Activated CD8-positive, alpha-beta T cell treated with anti-CD3 and anti-CD28 coated beads for 36 hours (primary cell): Measurements from ENCODE around the gene MRPL14. TPM values are rescaled to one million over a fixed set of nuclear protein-coding genes. Genes with fewer than 3 reads are reported as not detected.

ENCODE experiments used
- ATAC-seq: fragments of 200-7000 bp; cut with Tn5 transposase; one replicate; pipeline ENCODE4 v1.10.0; 2021; ENCODE audit warnings: mild to moderate bottlenecking, moderate library complexity
- CTCF ChIA-PET: fragments of 350-600 bp; sonication (Branson Sonifier 250); formaldehyde crosslinking; loops from one replicate; lab custom pipeline; 2021; ENCODE audit warnings: antibody characterized with exemption; lab: Charles Lee
- POLR2A ChIA-PET: fragments of 350-600 bp; sonication (Branson Sonifier 250); formaldehyde crosslinking; loops from one replicate; lab custom pipeline; 2021; ENCODE audit warnings: antibody characterized with exemption; lab: Charles Lee
- DNase-seq: peaks from one replicate; pipeline ENCODE4 v3.0.0-alpha.2; 2020
- H3K27ac Mint-ChIP-seq: one replicate; pipeline ENCODE4 v1.8.0; 2021; ENCODE audit warnings: mild to moderate bottlenecking, mixed read lengths
- H3K27me3 Mint-ChIP-seq: one replicate; pipeline ENCODE4 v1.8.0; 2021; ENCODE audit warnings: mixed read lengths
- H3K36me3 Mint-ChIP-seq: one replicate; pipeline ENCODE4 v1.8.0; 2021; ENCODE audit warnings: low read depth, mixed read lengths
- H3K4me1 Mint-ChIP-seq: one replicate; pipeline ENCODE4 v1.8.0; 2021; ENCODE audit warnings: low read depth, mixed read lengths
- H3K4me3 Mint-ChIP-seq: one replicate; pipeline ENCODE4 v1.8.0; 2021; ENCODE audit warnings: mild to moderate bottlenecking, moderate library complexity, mixed read lengths
- H3K9me3 Mint-ChIP-seq: one replicate; pipeline ENCODE4 v1.8.0; 2021; ENCODE audit warnings: mixed read lengths
- CTCF ChIP-seq: fragments of 200-600 bp; IDR thresholded peaks from one replicate; pipeline ENCODE4 v1.8.0; 2022; ENCODE audit warnings: antibody characterized with exemption, mild to moderate bottlenecking
- intact Hi-C: fragments of 100-400 bp; cut with micrococcal nuclease; formaldehyde crosslinking; loops from one replicate; pipeline ENCODE4 v1.10.0; 2022
- total RNA-seq, 2 experiments: library from RNA; stranded (reverse); gene quantifications; one replicate each; pipeline ENCODE4 v1.2.3, GENCODE V29; 2021

The MRPL14 gene
- total RNA-seq, 2 experiments from 2014 or later: 42.8 to 44.3 TPM

GRCh38 chr6:44108471-44108870 lies 18.8 kb downstream of the MRPL14 start:
- no peaks in the 10 kb centered on the region for H3K9me3 Mint-ChIP-seq
- CTCF ChIA-PET: interaction anchor here (1.4 to 1.7 kb wide), 2 partner anchors 9 to 12 kb away, joined by 5 read pairs; no protein-coding TSS in a partner anchor
- no peaks in the 10 kb centered on the region for H3K4me1 Mint-ChIP-seq
- POLR2A ChIA-PET: interaction anchor here (0.5 to 1.3 kb wide), 2 partner anchors 16 to 138 kb away, joined by 3 read pairs; partner anchors contain the start of gene HSP90AB1
- intact Hi-C loops: loop anchor here (10.0 kb wide), 1 partner anchor 126 kb away; no protein-coding TSS in a partner anchor
- ATAC-seq (no peak), DNase-seq (no peak)
- peaks cover 30% of the 10 kb centered on the region for H3K36me3 Mint-ChIP-seq
- H3K27ac Mint-ChIP-seq: no peak overlapping the region
- no peak for TF ChIP-seq CTCF
- H3K4me3 Mint-ChIP-seq: no peak overlapping the region
- no peaks in the 10 kb centered on the region for H3K27me3 Mint-ChIP-seq

GRCh38 chr6:44107017-44107416 lies 20.2 kb downstream of the MRPL14 start:
- intact Hi-C loops: loop anchor here (10.0 kb wide), 1 partner anchor 128 kb away; no protein-coding TSS in a partner anchor
- H3K36me3 Mint-ChIP-seq: peaks cover 21% of the 10 kb centered on the region
- no peak overlapping the region for H3K27ac Mint-ChIP-seq
- ChIA-PET CTCF (interaction anchor here (0.6 to 1.0 kb wide), 2 partner anchors 32 to 383 kb away, joined by 3 read pairs; no protein-coding TSS in a partner anchor), POLR2A (interaction anchor here (1.3 kb wide), 1 partner anchor 15 kb away, joined by 3 read pairs; no protein-coding TSS in a partner anchor)
- no peak overlapping the region for H3K4me3 Mint-ChIP-seq
- DNase-seq (no peak), ATAC-seq (no peak)
- H3K9me3 Mint-ChIP-seq: no peaks in the 10 kb centered on the region
- no peaks in the 10 kb centered on the region for H3K27me3 Mint-ChIP-seq
- H3K4me1 Mint-ChIP-seq: no peaks in the 10 kb centered on the region
- no peak for TF ChIP-seq CTCF

- intact Hi-C loops: loop anchor here (10.0 kb wide), 1 partner anchor 129 kb away; no protein-coding TSS in a partner anchor
- peaks cover 12% of the 10 kb centered on the region for H3K36me3 Mint-ChIP-seq
- no peaks in the 10 kb centered on the region for H3K27me3 Mint-ChIP-seq
- H3K9me3 Mint-ChIP-seq: no peaks in the 10 kb centered on the region
- no peak overlapping the region for H3K4me3 Mint-ChIP-seq
- H3K4me1 Mint-ChIP-seq: no peaks in the 10 kb centered on the region
- no peak for TF ChIP-seq CTCF
- ATAC-seq (no peak), DNase-seq (no peak)
- ChIA-PET POLR2A (interaction anchor here (0.7 to 1.0 kb wide), 2 partner anchors 63 to 132 kb away, joined by 3 read pairs; no protein-coding TSS in a partner anchor), CTCF (interaction anchor here (0.6 to 1.6 kb wide), 4 partner anchors 31 to 382 kb away, joined by 3 to 4 read pairs (median 3); no protein-coding TSS in a partner anchor)
- no peak overlapping the region for H3K27ac Mint-ChIP-seq
These were observed 21.1 kb downstream of the MRPL14 start for GRCh38 chr6:44105993-44106740.

- POLR2A ChIA-PET: interaction anchor here (0.5 to 2.4 kb wide), 2 partner anchors 11 to 187 kb away, joined by 3 to 7 read pairs; no protein-coding TSS in a partner anchor
- CTCF ChIA-PET: interaction anchor here (1.6 kb wide), 1 partner anchor 30 kb away, joined by 3 read pairs; no protein-coding TSS in a partner anchor
- H3K4me1 Mint-ChIP-seq: no peaks in the 10 kb centered on the region
- intact Hi-C loops: loop anchor here (10.0 kb wide), 1 partner anchor 130 kb away; no protein-coding TSS in a partner anchor
- peaks cover 10% of the 10 kb centered on the region for H3K36me3 Mint-ChIP-seq
- H3K4me3 Mint-ChIP-seq: no peak overlapping the region
- no peak for TF ChIP-seq CTCF
- ATAC-seq (no peak), DNase-seq (no peak)
- H3K9me3 Mint-ChIP-seq: no peaks in the 10 kb centered on the region
- no peak overlapping the region for H3K27ac Mint-ChIP-seq
- no peaks in the 10 kb centered on the region for H3K27me3 Mint-ChIP-seq
These were observed 22.1 kb downstream of the MRPL14 start for GRCh38 chr6:44105146-44105545.
